LNCAP (cell line): ENCODE measurements around the gene DEPP1.

Source experiments
- TF ChIP-seq, protein P1 (sequence below): fragments of 450-650 bp; IDR thresholded peaks from 2 replicates; pipeline ENCODE4 v1.5.1; 2017; ENCODE audit warnings: mild to moderate bottlenecking

DEPP1 gene

DNA sequence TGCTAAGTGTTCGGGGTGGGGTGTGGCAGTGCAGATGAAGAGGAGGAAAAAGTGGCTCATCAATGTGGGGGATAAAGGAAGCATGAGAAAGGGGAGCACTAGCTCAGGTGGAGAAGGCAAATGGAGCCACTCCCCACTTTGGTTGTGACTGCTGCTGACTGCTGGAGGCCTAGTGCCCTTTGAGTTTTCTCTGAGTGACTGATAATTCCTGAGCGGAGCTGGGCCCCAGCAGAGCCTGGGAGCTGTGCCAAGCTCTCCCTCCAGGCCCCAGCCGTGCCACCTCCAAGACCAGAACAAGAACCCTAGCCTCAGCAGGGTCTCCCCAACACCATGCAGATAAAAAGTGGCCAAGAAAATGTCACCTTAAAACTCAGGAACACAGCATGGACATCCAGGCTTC, 28.7 kb downstream of the DEPP1 start:
- TF ChIP-seq, protein P1, sequence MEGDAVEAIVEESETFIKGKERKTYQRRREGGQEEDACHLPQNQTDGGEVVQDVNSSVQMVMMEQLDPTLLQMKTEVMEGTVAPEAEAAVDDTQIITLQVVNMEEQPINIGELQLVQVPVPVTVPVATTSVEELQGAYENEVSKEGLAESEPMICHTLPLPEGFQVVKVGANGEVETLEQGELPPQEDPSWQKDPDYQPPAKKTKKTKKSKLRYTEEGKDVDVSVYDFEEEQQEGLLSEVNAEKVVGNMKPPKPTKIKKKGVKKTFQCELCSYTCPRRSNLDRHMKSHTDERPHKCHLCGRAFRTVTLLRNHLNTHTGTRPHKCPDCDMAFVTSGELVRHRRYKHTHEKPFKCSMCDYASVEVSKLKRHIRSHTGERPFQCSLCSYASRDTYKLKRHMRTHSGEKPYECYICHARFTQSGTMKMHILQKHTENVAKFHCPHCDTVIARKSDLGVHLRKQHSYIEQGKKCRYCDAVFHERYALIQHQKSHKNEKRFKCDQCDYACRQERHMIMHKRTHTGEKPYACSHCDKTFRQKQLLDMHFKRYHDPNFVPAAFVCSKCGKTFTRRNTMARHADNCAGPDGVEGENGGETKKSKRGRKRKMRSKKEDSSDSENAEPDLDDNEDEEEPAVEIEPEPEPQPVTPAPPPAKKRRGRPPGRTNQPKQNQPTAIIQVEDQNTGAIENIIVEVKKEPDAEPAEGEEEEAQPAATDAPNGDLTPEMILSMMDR = no peak

DNA sequence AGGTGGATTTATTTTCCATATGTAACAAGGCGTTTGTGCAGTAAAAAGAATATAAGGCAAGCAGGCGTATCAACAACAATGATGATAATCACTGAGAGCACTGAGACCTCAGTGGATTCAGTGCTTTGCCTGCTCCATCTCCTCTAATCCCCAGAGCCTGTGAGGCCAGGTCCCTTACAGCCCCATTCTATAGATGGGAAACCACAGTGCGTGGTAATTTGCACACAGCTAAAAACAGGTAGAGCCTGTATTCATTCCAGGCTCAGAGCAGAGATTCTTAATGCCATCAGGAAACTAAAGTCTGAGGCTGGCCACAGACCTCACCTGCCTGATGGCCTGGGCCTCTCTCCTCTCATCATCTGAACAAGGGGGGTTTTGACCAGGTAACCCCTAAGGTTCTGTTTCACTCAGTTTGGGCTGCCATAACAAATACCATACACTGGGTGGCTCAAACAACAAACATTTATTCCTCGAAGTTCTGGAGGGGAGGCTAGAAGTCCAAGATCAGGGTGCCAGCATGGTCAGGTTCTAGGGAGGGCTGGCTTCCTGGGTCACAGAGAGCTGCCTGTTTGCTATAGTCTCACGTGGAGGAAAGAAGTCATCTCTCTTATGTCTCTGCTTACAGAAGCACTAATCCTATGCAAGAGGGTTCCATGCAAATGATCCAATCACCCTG, 29.3 kb downstream of the DEPP1 start:
- TF ChIP-seq, protein P1 = no peak

DNA sequence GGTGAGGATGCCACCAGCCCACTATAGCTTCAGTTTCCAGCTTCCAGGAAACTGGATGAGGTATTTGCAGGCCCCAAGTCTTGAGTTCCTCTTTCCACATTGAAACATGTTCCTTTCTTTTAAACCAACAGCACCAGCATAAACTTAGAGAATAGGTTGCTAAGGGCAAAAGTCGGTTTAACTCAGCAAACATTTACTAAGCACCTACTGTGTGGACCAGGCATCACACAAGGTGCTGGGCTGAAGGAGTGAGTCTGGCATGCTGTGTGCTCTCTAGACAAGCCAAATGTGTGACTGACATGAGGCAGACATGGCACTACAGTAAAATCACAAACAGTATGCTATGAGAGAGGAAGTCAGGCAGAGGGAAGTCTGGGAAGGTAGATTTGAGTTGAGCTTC, 30.0 kb downstream of the DEPP1 start:
- TF ChIP-seq, protein P1 = no peak

DNA sequence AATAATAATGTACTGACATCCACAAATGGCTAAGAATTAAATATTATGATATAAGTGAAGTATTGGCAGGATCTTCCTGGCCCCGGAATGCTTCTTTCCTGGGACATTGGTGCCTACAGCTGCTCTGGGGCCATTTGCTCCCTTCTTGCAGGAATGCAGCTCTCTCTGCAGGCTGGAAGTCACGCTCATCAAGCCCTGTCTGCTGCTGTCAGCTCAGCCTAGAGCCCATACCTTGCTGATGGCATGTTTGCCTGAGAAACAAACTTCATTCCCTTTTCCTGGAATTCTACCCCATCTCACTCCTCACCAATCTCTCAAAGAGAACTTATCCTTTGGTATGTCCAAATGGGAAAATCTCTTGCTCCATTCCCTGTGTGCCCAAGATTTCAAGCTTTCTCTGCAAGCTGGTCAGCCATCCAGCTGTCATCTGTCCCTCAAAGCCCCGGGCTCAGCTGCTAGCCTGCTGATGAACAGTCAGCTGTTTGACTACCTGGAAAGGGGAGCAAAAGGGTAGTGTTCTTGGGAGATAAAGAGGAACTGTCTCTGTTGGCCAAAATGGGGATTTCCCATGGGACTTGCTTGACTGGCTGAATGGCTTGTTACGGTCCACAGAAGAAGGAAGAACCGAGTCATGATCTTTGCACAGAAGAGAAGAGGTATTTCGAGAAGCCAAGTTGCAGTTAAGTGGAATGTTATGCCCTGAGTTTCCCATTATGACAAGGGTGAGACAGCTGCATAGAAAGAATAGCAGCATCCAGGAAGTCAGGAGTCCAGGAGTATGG, 31.0 kb downstream of the DEPP1 start:
- TF ChIP-seq, protein P1 = no peak

DNA sequence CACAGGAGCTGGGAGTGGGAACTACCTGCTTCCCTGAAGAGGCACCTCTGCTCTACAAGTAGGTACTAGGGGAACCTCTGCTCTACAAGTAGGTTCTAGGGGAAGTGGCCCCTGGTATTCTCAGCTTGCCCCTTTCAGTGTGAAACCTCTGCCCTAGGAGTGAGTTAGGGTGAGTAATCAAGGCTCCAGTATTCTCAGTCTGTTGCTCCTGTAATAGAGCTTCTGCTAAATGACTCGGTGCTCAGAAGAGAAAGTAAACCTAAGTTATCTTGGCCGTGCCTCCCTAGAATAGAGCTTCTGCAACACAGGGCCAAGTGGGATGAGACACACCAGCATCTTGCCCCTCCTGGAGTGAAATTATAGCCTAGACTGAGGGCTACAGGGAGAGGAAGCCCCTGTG, 32.4 kb downstream of the DEPP1 start:
- TF ChIP-seq, protein P1 = no peak

DNA sequence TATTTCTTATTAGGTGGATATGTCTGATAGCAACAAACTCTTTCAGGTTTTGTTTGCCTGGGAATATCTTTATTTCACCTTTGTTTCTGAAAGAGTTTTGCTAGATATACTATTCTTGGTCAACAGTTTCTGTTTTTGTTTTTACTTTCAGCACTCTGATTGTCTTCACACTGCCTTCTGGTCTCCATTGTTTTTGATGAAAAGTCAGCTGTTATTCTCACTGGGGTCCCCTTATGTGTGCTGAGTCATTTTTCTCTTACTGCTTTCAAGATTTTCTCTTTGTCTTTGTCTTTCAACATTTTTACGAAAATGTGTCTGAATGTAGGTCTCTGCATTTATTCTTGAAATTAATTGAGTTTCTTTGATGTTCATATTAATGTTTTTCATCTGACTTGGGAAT, 34.3 kb downstream of the DEPP1 start:
- TF ChIP-seq, protein P1 = no peak

DNA sequence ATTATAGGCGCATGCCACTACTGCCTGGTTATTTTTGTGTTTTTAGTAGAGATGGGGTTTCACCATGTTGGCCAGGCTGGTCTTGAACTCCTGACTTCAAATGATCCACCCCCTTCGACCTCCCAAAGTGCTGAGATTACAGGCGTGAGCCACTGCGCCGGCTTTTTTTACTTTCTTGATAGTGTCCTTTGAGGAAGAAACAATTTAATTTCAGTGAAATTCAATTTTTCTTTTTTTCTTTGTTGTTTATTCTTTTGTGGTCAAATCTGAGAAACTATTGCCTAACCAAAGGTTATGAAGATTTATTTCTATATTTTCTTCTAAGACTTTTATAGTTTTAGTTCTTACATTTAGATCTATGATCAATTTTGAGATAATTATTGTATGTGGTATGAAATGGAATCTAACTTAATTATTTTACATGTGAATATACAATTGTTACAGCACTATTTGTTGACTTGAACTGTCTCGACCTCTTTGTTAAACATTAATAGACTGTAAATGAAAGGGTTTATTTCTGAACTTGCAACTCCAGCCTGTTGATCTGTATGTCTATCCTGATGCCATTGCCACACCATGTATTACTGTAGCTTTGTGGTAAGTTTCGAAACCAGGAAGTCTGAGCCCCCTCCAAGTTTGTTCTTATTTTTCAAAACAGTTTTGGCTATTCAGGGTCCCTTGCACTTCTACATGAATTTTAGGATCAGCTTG, 38.8 kb downstream of the DEPP1 start:
- TF ChIP-seq, protein P1 = no peak
